Right lobe of liver (tissue), 4 donors: Measurements from ENCODE around the gene MTIF3.
A peak's percentile ranks its signal among the peaks of the same experiment; 100 is the strongest.

ENCODE experiments used
- CTCF ChIP-seq, 4 donors: fragments of 200-600 bp in 3 of 4; fragments of 450-650 bp in 1 of 4; IDR thresholded peaks; one replicate each; pipeline versions ENCODE4 v1.5.1 to v1.8.0; 2016 to 2022; ENCODE audit warnings: antibody characterized with exemption in 4 of 4, mild to moderate bottlenecking in 2 of 4
- POLR2A ChIP-seq: fragments of 450-650 bp; IDR thresholded peaks from one replicate; pipeline ENCODE4 v1.6.1; 2017; ENCODE audit warnings: antibody characterized with exemption, mild to moderate bottlenecking
- donor health status: DM: no; HTN: no; CAD: no.
- donor health status: DM: no; HTN: no; CAD: no.
- donor health status: DM: no; HTN: yes; CAD: no.

- no peak for TF ChIP-seq CTCF (IDR thresholded peaks at IDR 0.05)
- peak; percentile 39 for TF ChIP-seq POLR2A
Observed at GRCh38 chr13:27403727-27404385, 46.5 kb downstream of the MTIF3 start.
